GM10266 (cell line): Measurements from ENCODE around the gene ADTRP.

ENCODE experiments used
- DNase-seq: peaks from one replicate; pipeline ENCODE4 v3.0.0; 2012; ENCODE audit errors: extremely low spot score
- TF ChIP-seq, protein P1 (sequence below): IDR thresholded peaks from 2 replicates; pipeline ENCODE4 v1.5.1; 2012; ENCODE audit warnings: mild to moderate bottlenecking, low read depth; ENCODE audit not compliant: control insufficient read depth, insufficient read depth; ENCODE audit errors: missing control alignments

ADTRP gene

DNA sequence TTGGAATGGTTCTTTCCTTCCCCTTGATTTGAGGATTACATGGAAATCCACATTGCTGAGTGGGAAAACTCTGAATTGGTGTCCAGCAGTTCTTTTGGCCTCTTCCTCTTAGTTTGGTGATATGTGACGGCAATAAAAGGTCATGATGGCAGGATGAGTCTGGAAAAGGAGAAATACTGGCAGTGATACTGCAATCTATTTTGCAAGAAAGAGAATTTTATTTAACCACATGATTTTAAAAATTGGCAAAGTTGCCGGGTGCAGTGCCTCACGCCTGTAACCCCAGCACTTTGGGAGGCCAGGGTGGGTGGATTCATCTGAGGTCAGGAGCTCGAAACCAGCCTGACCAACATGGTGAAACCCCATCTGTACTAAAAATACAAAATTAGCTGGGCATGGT is 73.1 kb downstream of the ADTRP start:
- DNase-seq, result no peak
- TF ChIP-seq, protein P1, sequence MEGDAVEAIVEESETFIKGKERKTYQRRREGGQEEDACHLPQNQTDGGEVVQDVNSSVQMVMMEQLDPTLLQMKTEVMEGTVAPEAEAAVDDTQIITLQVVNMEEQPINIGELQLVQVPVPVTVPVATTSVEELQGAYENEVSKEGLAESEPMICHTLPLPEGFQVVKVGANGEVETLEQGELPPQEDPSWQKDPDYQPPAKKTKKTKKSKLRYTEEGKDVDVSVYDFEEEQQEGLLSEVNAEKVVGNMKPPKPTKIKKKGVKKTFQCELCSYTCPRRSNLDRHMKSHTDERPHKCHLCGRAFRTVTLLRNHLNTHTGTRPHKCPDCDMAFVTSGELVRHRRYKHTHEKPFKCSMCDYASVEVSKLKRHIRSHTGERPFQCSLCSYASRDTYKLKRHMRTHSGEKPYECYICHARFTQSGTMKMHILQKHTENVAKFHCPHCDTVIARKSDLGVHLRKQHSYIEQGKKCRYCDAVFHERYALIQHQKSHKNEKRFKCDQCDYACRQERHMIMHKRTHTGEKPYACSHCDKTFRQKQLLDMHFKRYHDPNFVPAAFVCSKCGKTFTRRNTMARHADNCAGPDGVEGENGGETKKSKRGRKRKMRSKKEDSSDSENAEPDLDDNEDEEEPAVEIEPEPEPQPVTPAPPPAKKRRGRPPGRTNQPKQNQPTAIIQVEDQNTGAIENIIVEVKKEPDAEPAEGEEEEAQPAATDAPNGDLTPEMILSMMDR, result no peak

DNA sequence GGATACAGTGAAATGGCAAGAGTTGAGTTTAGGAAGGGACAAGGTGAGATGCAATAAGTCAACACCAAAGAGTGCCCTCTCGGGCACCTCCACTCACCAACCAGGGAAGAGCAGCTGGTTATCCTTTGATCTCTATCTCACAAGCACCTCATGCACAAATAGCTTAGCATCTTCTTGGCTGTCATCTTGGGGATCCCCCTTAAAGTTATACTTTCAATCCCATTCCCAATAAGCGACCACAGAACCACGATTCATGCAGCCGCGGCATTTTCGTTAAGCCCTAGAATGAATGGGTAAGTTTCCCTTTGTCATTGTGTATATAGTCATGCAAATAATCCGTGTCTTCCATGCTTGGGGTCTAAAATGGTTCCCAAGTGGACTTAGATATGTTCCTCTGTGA is 73.5 kb downstream of the ADTRP start:
- TF ChIP-seq, protein P1, result no peak
- no peak for DNase-seq

- TF ChIP-seq, protein P1, result no peak
- DNase-seq, result no peak
These were observed 74.9 kb downstream of the ADTRP start for GRCh38 chr6:11703725-11704124.

- TF ChIP-seq, protein P1, result no peak
- DNase-seq, result no peak
These were observed 76.0 kb downstream of the ADTRP start for GRCh38 chr6:11702500-11703130.

- DNase-seq, result no peak
- TF ChIP-seq, protein P1, result no peak
These were observed 76.5 kb downstream of the ADTRP start for GRCh38 chr6:11702089-11702488.

DNA sequence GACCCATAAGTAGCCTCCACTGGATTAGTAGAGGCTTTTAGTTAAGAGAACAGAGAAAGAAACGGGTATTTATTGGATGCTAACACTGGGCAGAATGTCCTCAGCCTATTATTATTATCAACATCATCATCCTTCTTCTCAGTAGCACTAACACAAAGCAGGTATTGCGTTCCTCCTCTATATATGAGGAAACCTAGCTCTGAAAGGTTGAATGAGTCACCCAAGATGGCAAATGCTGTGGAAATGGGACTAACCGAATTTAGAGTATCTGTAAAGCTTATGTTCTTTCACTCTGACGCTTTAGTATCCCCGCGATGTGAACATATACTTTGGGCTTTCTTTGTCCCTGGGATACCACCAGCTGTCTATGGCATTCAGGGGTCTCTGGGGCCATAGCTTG is 77.0 kb downstream of the ADTRP start:
- TF ChIP-seq, protein P1, result no peak
- DNase-seq, result no peak

DNA sequence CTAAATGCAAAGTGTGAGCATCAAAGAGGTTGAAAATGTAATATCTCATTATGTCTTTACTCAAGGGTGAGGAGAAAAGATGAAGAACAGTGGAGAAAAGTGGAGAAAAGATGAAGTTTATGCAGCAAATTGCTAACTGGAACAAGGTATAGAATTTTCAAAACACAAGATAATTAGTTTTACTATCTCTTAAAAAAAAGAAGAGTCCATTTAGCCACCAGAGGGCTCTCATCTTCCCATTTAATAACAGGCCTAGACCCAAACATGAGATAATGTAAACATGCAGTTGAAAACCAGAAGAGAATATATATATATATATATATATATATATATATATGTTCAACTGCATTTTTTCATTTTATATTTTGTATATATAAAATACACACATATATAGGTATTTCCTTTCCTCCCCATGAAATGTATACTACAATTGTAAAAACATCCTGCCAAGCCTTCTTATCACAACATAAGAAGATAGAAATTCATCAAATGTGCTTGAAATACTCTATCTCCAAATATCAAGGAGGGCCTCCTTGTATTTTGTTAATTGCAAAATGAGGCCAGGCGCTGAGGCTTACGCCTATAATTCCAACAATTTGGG is 78.4 kb downstream of the ADTRP start:
- TF ChIP-seq, protein P1, result peak; percentile 43
- peak; percentile 41 for DNase-seq
